HPDE6-E6E7 (cell line): ENCODE data around the gene SMO.
"Not testable (repeated sequence)": the region's sequence is repeated elsewhere in the genome, so short reads cannot be mapped to it uniquely, and the experiment has no call there.

Experiments used
- DNase-seq: peaks from one replicate; pipeline ENCODE4 v3.0.0; 2011; ENCODE audit warnings: missing footprints; ENCODE audit errors: extremely low spot score

The SMO gene

DNA sequence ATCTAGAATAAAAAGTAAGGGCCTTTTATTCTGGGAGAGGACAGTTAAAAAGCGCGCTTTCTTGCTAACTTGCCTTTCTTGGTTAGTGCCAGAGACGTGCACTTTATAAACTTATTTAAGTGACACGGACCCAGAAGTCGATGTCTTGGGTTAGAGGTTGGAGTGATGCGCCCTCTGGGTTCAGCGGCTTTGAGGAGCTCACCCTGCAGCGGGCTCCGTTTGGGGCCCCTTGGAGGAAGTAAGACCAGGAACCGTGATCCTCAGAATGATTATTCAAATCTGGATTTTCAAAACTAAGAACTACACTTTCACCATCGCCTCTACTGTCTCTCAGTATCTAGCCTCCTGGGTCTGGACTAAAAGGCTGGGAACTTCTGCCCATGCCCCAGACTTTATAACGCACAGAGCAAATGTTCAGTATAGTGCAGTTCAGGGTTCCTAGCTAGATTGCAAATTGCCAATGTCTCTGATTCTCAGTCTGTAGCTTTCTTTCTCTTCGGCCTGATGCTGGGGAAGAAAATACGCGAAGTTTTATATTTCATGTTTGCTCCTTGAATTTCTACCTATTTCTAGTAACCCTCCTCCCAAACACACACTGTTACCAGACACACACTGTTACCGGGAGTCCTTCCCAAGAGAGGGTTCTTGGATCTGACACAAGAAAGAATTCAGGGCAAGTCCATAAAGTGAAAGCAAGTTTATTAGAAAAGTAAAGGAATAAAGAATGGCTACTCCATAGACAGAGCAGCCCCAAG lies 18.6 kb upstream of the SMO start:
- DNase-seq: no peak

DNA sequence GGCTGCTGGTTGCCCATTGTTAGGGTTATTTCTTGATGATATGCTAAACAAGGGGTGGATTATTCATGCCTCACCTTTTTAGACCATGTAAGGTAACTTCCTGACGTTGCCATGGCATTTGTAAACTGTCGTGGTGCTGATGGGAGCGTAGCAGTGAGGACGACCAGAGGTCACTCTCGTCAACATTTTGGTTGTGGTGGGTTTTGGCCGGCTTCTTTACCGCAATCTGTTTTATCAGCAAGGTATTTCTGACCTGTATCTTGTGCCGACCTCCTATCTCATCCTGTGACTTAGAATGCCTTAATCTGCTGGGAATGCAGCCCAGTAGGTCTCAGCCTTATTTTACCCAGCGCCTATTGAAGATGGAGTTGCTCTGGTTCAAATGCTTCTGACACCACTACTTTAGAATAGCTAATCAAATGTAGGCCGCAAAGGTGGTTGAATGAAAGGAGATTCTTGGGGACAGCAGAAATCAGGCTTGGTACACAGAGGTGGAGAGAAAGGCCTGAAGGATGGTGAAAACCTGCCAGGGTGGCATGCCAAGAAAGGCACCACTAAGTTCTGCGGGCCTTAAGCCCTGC lies 17.9 kb upstream of the SMO start:
- no peak for DNase-seq

DNA sequence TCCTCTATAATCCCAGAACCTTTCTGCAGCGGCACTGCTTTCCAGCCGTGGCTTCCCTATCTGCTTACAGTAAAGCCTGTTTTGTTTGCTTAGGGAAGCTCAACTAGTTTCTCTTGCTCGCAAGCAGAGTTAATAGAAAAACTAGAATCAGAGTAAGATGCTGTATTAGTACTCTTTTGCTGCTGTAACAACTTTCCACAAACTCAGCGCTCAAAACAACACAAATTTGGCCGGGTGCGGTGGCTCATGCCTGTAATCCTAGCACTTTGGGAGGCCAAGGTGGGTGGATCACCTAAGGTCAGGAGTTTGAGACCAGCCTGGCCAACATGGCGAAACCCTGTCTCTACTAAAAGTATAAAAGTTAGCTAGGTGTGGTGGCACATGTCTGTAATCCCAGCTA lies 14.6 kb upstream of the SMO start:
- DNase-seq: not testable (repeated sequence)

DNA sequence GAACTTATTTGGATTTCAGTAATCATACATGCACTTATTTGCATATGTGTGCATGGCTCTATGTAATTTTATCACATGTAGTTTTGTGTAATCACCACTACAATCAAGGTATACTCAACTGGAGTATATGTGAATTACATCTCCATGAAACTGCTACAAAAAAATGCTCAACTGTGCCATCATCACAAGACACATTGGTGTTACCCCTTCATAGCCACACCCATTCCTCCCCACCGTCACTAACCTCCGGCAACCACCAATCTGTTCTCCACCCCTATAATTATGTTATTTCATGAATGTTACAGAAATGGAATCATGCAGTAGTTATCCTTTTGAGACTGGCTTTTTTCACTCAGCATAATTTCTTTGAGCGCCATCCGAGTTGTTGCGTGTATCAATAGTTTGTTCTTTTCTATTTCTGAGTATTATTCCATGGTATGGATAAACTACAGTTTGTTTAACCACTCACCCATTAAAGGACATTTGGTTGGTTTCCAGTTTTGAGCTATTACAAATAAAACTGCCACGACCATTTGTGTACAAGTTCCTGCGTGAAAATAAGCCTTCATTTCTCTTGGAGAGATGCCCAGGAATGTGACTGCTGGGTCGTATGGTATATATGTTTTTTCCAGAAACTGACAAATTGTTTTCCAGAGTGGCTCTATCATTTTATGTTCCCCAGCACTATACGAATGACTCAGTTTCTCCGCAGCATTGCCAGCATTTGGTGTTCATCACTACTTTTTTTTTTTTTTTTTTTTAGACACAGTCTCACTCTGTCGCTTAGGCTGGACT lies 11.3 kb upstream of the SMO start:
- DNase-seq: no peak

DNA sequence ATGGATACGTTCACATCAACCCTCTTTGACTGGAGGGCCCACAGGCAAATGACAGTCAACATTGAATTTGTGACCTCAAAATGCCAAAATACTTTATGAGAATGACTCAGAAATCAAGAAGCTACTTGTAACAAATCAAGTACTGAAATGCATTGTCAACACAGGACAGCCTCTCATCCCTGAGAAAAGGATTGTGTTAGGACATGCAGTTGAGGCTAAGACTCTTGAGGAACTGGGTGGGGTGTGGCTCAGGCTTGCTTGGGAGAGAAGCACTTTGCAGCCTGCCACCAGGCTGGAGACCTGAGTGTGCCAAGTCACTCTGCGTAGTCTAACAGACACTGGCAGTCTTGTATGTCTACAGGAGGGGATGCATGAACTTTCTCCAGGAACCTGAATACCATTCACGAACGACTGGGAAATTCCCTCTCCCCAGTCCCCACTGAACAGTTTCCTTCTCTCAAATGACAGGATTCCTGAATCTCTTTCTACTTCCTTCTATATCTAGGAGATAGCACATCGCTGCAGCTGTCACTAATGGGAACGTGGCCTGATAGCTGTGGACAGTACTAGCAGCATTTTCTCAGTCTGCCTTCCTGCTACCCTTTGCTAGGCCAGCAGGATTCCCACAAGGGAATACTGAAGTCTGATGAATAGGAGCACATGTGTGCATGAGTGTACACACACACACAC lies 3.3 kb upstream of the SMO start:
- peak; percentile 77 for DNase-seq

DNA sequence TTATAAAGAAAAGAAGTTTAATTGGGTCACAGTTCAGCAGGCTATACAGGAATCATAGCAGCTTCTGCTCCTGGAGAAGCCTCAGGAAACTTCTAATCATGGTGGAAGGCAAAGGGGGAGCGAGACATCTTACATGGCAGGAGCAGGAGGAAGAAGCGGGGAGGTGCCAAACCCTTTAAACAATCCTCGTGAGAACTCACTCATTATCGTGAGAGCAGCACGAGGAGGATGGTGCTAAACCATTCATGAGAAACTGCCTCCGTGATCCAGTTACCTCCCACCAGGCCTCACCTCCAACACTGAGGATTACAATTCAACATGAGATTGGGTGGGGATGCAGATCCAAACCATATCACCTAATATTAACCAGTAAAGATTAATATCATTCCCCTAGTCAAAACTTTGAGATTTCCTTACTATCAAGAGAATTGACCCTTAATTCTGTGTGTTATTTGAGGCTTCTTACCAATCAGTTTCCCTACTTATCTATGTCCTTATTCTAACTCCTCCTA lies 1.6 kb upstream of the SMO start:
- DNase-seq: no peak

DNA sequence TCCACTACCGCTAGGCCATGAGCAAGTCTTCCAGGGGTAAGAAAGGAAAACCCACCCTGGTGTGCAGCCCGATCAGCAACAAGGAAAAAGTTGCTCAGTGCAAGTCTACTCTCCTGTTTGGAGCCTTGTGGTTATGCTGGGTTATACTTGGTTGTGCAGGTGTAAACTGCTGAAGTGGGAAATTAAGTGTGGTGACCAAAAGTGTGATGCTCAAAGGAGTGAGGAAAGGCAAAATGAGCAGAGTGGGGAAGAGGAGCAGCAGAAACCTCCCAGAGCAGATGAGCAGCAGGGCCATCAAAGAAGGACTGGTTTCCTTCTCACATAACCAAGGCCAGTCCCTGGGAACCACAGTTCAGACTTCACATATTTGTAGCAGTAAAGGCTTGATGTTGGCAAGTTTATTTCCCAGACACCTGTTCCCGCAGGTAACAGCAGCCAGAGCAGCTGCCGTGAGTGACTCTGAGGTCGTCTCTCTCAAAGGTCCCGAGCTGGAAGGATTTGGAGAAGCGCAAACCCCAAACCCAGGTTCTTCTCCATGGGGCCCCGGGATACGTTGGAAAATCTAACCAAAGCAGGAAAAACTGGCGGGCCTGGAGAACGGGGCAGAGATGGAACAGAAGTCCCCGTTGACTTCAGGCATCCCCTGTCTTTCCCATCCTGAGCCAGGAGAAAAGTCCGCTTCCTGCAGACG lies 607 bp upstream of the SMO start:
- DNase-seq: no peak

DNA sequence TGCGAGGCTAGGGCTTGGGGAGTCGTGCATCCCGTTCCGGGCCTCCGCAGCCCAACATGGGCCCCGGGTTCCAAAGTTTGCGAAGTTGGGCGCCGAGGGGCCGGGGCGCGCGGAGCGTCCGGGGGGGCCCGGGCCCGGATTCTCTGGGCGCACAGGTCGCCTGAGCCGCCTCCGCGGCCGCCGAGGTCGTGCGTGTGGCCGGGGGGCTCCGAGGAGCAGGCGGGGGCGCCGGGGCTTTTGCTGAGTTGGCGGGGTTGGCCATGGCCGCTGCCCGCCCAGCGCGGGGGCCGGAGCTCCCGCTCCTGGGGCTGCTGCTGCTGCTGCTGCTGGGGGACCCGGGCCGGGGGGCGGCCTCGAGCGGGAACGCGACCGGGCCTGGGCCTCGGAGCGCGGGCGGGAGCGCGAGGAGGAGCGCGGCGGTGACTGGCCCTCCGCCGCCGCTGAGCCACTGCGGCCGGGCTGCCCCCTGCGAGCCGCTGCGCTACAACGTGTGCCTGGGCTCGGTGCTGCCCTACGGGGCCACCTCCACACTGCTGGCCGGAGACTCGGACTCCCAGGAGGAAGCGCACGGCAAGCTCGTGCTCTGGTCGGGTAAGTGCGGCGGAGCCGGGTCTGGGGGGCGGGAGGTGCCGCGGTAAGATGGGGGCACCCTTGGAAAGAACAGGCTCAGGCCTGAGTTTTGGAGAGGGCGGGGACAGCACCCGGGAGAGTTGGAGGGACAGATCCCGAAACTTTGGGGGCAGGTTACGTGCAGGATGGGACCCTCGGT lies 643 bp downstream of the SMO start:
- no peak for DNase-seq

DNA sequence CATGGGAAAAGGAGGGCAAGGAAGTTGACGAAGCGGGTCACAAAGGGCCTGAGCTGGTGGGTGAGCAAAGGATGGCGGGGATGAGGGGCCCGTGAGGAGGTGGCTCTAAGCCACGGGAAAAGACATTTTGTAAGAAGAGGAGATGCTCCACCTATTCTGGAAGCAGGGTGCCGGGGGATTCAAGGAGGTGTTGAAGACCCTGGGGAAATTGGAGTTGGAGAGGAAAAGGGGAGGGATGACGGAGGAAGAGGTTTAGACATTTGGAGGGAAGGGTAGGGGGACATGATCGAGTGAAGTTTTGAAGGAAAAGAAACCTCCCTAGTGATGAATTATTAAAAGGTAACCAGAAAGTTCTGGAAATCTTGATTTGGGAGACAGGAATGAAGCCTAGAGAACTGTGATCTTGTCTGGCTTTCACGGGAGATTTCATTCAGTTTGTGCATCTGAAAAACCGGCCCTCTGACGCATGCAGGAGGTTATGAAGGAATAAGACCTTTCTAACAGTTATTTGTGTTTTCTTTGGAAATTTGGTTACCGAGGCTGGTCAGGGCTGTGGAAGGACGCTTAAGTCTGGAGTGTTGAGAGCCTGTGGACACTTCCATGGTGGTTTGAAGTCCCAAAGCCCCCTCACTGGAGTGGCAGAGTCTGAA lies 1.4 kb downstream of the SMO start:
- DNase-seq: no peak

DNA sequence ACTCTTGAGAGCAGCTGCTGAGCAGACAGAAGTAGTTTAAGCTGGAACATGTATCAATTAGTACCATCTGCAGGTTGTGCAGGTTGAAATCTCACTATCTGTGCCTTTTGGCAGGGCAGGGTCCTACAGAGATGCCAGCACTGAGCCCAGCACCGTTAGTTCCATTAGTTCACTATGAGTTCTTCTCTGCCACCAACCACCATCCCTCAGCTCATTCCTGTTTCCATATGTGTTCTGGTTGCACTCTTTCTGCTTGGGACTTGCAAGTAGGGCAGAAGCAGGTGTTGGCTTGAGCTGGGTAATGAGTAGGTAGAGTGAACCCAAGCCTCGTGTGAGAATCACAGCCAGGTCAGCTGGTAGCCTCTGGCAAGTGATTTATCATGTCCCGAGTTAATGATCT lies 2.8 kb downstream of the SMO start:
- DNase-seq: no peak

DNA sequence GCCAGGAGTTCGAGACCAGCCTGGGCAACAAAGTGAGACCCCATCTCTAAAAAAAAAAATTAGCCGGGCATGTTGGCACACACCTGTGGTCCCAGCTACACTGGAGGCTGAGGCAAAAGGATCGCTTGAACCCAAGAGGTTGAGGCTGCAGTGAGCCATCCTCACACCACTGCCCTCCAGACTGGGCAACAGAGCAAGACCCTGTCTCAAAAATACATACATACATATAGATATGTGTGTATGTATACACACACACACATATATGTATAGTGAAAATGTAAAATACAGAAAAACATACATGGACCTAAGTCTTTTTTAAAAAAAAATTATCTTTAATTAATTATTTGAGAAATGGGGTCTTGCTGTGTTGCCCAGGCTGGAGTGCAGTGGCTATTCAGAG lies 5.5 kb downstream of the SMO start:
- DNase-seq: no peak

DNA sequence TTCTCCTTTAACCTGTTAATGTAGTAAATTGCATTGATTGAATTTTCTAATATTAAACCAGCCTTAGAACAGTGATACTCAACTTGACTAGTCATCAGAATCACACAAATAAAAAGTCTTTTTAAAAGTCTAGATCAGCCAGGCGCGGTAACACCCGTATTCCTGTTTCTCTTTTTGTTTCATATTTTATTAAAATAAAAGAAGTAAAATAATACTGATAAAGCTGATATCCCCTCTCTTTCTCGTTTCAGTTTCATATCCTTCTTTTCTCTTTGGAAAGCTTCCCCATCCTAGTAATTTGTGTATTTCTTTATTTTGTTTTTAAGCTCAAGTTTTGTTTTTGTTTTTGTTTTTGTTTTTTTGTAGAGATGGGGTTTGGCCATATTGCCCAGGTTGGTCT lies 9.3 kb downstream of the SMO start:
- DNase-seq: no peak

DNA sequence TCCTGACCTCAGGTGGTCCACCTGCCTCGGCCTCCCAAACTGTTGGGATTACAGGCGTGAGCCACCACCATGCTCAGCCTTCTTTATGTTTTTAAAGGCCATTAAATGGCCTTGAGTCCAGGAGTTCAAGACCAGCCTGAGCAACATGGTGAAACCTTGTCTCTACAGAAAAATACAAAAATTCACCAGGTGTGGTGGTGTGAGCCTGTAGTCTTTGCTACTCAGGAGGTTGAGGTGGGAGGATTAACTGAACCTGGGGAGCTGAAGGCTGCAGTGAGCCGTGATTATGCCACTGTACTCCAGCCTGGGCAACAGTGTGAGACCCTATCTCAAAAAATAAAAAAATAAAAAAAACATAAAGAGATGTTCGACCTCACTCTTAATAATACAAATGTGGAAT lies 11.0 kb downstream of the SMO start:
- no peak for DNase-seq

DNA sequence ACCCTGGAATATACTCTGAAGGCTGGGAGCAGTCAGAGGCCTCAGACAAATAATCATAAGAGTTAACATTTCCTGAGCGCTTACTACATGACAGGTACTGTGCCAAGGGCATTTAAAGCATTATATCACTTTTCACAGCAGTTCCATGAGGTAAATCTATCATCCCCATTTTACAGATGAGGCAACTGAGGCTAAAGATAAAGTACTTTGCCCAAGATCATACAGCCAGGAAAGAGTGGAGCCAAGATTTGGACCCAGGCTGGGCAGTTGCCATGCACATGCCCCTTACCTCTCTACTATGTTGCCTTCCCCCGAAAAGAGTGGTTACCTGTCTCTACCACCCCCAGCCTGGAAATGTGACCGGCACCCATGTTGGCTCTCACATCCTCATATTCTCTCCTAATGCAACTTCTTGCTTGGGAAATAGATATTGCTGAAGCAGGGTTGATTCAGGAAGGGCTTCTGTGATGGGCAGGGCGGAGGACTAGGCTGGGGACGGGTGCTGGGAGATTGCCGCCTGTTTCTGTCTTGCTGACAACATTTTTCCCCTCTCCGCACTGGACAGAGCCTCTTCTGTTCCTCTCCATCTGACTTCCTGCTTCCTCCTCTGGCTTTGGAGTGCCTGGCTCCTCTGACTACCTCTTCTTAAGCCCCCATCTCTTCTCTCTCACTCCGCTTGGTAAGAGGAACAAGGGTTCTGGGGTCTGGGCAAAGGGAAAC lies 13.8 kb downstream of the SMO start:
- no peak for DNase-seq

DNA sequence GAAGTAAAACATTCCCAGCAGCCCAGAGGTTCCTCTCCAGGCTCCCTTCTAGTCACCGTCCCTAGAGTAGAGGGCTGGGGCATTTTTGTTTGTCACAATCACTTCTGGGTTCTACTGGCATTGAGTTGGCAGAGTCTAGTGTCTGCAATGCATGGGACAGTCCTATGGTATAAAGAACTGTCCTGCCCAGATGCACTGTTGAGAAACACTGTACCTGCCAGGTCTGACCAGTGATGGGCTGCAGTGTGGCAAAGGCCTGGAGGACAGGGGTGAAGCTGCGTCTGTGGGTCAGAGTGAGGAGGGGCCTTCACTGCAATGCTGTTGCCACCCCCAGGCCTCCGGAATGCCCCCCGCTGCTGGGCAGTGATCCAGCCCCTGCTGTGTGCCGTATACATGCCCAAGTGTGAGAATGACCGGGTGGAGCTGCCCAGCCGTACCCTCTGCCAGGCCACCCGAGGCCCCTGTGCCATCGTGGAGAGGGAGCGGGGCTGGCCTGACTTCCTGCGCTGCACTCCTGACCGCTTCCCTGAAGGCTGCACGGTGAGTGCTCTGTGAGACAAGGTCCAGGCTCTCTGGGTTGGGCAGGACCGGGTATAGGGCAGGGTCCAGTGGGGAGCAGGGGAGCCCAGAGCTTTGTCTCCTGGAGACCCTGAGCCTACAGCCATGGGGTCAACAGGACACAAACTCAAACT lies 14.8 kb downstream of the SMO start:
- no peak for DNase-seq

DNA sequence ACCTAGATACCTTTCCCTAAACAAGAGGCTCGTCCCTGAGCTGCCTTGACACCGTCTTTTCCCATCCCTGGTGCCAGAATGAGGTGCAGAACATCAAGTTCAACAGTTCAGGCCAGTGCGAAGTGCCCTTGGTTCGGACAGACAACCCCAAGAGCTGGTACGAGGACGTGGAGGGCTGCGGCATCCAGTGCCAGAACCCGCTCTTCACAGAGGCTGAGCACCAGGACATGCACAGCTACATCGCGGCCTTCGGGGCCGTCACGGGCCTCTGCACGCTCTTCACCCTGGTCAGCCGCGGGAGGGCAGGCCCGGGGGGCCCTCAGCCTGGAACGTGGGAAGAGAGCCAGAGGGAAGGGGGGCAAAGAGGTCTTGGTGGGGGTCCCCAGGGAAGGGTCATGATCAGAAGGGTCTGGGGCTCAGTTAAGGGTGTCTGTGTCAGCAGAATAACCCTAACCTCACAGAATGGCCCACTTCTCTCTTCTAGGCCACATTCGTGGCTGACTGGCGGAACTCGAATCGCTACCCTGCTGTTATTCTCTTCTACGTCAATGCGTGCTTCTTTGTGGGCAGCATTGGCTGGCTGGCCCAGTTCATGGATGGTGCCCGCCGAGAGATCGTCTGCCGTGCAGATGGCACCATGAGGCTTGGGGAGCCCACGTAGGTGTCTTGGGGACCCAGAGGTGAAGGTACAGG lies 16.8 kb downstream of the SMO start:
- DNase-seq: no peak

DNA sequence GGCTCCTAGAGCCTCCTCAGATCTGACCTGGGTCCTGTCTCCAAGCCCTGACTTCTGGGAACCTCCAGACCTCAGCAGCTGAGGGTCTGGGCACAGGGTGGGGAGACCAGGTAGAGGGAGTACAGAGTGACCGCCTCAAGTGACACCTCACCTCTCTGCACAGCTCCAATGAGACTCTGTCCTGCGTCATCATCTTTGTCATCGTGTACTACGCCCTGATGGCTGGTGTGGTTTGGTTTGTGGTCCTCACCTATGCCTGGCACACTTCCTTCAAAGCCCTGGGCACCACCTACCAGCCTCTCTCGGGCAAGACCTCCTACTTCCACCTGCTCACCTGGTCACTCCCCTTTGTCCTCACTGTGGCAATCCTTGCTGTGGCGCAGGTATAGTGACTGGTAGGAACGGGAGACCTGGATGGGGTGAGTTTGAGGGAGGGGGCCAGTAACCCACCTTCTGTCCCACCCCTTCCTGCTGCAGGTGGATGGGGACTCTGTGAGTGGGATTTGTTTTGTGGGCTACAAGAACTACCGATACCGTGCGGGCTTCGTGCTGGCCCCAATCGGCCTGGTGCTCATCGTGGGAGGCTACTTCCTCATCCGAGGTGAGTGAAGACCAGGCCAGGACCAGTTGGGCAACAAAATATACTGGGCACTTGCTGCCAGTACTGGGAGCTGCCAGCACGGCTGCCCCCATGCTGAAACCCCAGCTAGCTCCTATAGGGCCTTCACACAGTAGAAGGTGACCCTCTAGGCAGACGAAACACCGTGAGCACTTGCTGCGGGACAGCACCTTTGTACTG lies 17.8 kb downstream of the SMO start:
- no peak for DNase-seq

DNA sequence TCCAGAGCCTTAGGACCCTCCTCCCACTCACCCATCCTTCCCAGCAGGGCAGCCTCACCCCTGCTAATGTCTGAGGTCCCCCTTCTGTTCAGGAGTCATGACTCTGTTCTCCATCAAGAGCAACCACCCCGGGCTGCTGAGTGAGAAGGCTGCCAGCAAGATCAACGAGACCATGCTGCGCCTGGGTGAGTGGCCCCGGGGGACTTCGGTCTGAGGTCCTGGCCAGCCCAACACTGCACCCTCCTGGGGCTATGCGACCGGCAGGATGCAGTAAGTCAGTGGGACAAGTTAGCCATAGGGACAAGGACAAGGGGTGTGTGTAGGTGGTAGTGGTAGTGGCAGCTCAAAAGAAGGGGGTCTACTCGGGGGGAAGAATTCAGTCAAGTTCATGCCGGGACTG lies 20.2 kb downstream of the SMO start:
- DNase-seq: no peak
